ENCODE data around the gene TEX36. TPM values are rescaled to one million over a fixed set of nuclear protein-coding genes. Genes with fewer than 3 reads are reported as not detected.
"Not testable (repeated sequence)": the region's sequence is repeated elsewhere in the genome, so short reads cannot be mapped to it uniquely, and the experiment has no call there.

The TEX36 gene
- not detected for total RNA-seq

- no peak within 1 kb of the TSS for H3K27ac Mint-ChIP-seq
- POLR2A ChIA-PET, result no interaction called here
- H3K4me1 Mint-ChIP-seq, result no peaks in the 10 kb centered on the region
- no peak within 1 kb of the TSS for H3K4me3 Mint-ChIP-seq
- CTCF ChIA-PET, result no interaction called here
- H3K9me3 Mint-ChIP-seq, result peaks cover 3% of the 10 kb centered on the region
- H3K36me3 Mint-ChIP-seq (ENCODE audit: low read depth), result no peaks in the 10 kb centered on the region
- no peak for DNase-seq
- no peaks in the 10 kb centered on the region for H3K27me3 Mint-ChIP-seq
Observed at GRCh38 chr10:125683063-125683462, at the start of gene TEX36. Gene TEX36, minus strand, starts transcription at chr10:125683163. Its CDS starts 174 bp downstream, at chr10:125682989.

- Mint-ChIP-seq H3K4me3 (no peak overlapping the region), H3K36me3 (ENCODE audit: low read depth) (peaks cover 71% of the 10 kb centered on the region), H3K27me3 (no peaks in the 10 kb centered on the region), H3K9me3 (no peaks in the 10 kb centered on the region), H3K27ac (no peak overlapping the region), H3K4me1 (peaks cover 5% of the 10 kb centered on the region)
- no peak for DNase-seq
- CTCF ChIA-PET, result no interaction called here
- POLR2A ChIA-PET, result interaction anchor here (0.7 kb wide), 1 partner anchor 9 kb away, joined by 3 read pairs; the partner anchor contains the start of gene EDRF1
Observed at GRCh38 chr10:125727436-125727835, 44.5 kb upstream of the TEX36 start.

GRCh38 chr10:125726914-125727313, 44.0 kb upstream of the TEX36 start:
- ChIA-PET POLR2A (interaction anchor here (0.7 kb wide), 1 partner anchor 8 kb away, joined by 3 read pairs; the partner anchor contains the start of gene EDRF1), CTCF (no interaction called here)
- Mint-ChIP-seq H3K36me3 (ENCODE audit: low read depth) (peaks cover 69% of the 10 kb centered on the region), H3K27ac (no peak overlapping the region), H3K4me1 (peaks cover 11% of the 10 kb centered on the region), H3K4me3 (no peak overlapping the region), H3K27me3 (no peaks in the 10 kb centered on the region), H3K9me3 (no peaks in the 10 kb centered on the region)
- no peak for DNase-seq

- CTCF ChIA-PET, result interaction anchor here (1.1 kb wide), 1 partner anchor 11 kb away, joined by 3 read pairs; no protein-coding TSS in a partner anchor
- Mint-ChIP-seq H3K27ac (no peak overlapping the region), H3K9me3 (no peaks in the 10 kb centered on the region), H3K4me1 (peaks cover 36% of the 10 kb centered on the region), H3K4me3 (no peak overlapping the region), H3K27me3 (no peaks in the 10 kb centered on the region), H3K36me3 (ENCODE audit: low read depth) (peaks cover 52% of the 10 kb centered on the region)
- POLR2A ChIA-PET, result no interaction called here
- no peak for DNase-seq
Observed at GRCh38 chr10:125722811-125723210, 39.8 kb upstream of the TEX36 start.

- Mint-ChIP-seq H3K4me1 (peaks cover 36% of the 10 kb centered on the region), H3K9me3 (no peaks in the 10 kb centered on the region), H3K36me3 (ENCODE audit: low read depth) (peaks cover 45% of the 10 kb centered on the region), H3K27me3 (no peaks in the 10 kb centered on the region), H3K4me3 (peak overlapping the region; percentile 68), H3K27ac (peak overlapping the region; percentile 31)
- DNase-seq, result no peak
- ChIA-PET CTCF (no interaction called here), POLR2A (no interaction called here)
Observed at GRCh38 chr10:125721035-125721434, 38.1 kb upstream of the TEX36 start.

- DNase-seq, result peak; percentile 19
- CTCF ChIA-PET, result no interaction called here
- H3K36me3 Mint-ChIP-seq (ENCODE audit: low read depth), result peaks cover 36% of the 10 kb centered on the region
- no peaks in the 10 kb centered on the region for H3K27me3 Mint-ChIP-seq
- H3K4me3 Mint-ChIP-seq, result peak overlapping the region; percentile 93
- H3K9me3 Mint-ChIP-seq, result no peaks in the 10 kb centered on the region
- H3K27ac Mint-ChIP-seq, result peak overlapping the region; percentile 94
- POLR2A ChIA-PET, result interaction anchor here (1.0 to 1.8 kb wide), 6 partner anchors 11 to 106 kb away, joined by 3 to 20 read pairs (median 4); partner anchors contain the start of genes BCCIP and UROS
- peaks cover 36% of the 10 kb centered on the region for H3K4me1 Mint-ChIP-seq
Observed at GRCh38 chr10:125720002-125720382, 37.0 kb upstream of the TEX36 start.

- Mint-ChIP-seq H3K27me3 (no peaks in the 10 kb centered on the region), H3K9me3 (no peaks in the 10 kb centered on the region), H3K36me3 (ENCODE audit: low read depth) (peaks cover 30% of the 10 kb centered on the region), H3K4me1 (peaks cover 36% of the 10 kb centered on the region), H3K27ac (peak within 1 kb of the TSS; percentile 94), H3K4me3 (peak within 1 kb of the TSS; percentile 93)
- POLR2A ChIA-PET, result interaction anchor here (0.6 to 1.8 kb wide), 10 partner anchors 8 to 802 kb away, joined by 3 to 20 read pairs (median 4); partner anchors contain the start of genes BCCIP and UROS
- CTCF ChIA-PET, result no interaction called here
- DNase-seq, result peak; percentile 100
Observed at GRCh38 chr10:125719173-125720001, 36.4 kb upstream of the TEX36 start, which contains the start of gene EDRF1. Gene EDRF1, plus strand, starts transcription at chr10:125719709. Its CDS starts 99 bp downstream, at chr10:125719808.

- H3K4me3 Mint-ChIP-seq; CTCF ChIA-PET; DNase-seq; H3K27ac Mint-ChIP-seq; H3K4me1 Mint-ChIP-seq; H3K36me3 Mint-ChIP-seq (ENCODE audit: low read depth); H3K9me3 Mint-ChIP-seq: not testable (repeated sequence)
- POLR2A ChIA-PET, result interaction anchor here (0.9 kb wide), 1 partner anchor 15 kb away, joined by 3 read pairs; no protein-coding TSS in a partner anchor
- peaks cover 19% of the 10 kb centered on the region for H3K27me3 Mint-ChIP-seq
Observed at GRCh38 chr10:125714728-125715127, 31.8 kb upstream of the TEX36 start.

GRCh38 chr10:125711110-125711750, 28.3 kb upstream of the TEX36 start:
- H3K36me3 Mint-ChIP-seq (ENCODE audit: low read depth), result no peaks in the 10 kb centered on the region
- peaks cover 26% of the 10 kb centered on the region for H3K27me3 Mint-ChIP-seq
- no peaks in the 10 kb centered on the region for H3K4me1 Mint-ChIP-seq
- CTCF ChIA-PET, result no interaction called here
- no peak overlapping the region for H3K4me3 Mint-ChIP-seq
- no peak overlapping the region for H3K27ac Mint-ChIP-seq
- POLR2A ChIA-PET, result no interaction called here
- no peak for DNase-seq
- no peaks in the 10 kb centered on the region for H3K9me3 Mint-ChIP-seq

- POLR2A ChIA-PET, result no interaction called here
- no peaks in the 10 kb centered on the region for H3K36me3 Mint-ChIP-seq (ENCODE audit: low read depth)
- H3K4me1 Mint-ChIP-seq, result no peaks in the 10 kb centered on the region
- no peak overlapping the region for H3K27ac Mint-ChIP-seq
- no peaks in the 10 kb centered on the region for H3K9me3 Mint-ChIP-seq
- peaks cover 26% of the 10 kb centered on the region for H3K27me3 Mint-ChIP-seq
- CTCF ChIA-PET, result no interaction called here
- H3K4me3 Mint-ChIP-seq, result no peak overlapping the region
- no peak for DNase-seq
Observed at GRCh38 chr10:125709553-125710474, 26.9 kb upstream of the TEX36 start.

- Mint-ChIP-seq H3K27ac (no peak overlapping the region), H3K27me3 (peaks cover 24% of the 10 kb centered on the region), H3K4me3 (no peak overlapping the region), H3K4me1 (no peaks in the 10 kb centered on the region), H3K36me3 (ENCODE audit: low read depth) (no peaks in the 10 kb centered on the region), H3K9me3 (no peaks in the 10 kb centered on the region)
- no peak for DNase-seq
- POLR2A ChIA-PET, result no interaction called here
- CTCF ChIA-PET, result no interaction called here
Observed at GRCh38 chr10:125708971-125709503, 26.1 kb upstream of the TEX36 start.

- Mint-ChIP-seq H3K4me3 (no peak overlapping the region), H3K36me3 (ENCODE audit: low read depth) (no peaks in the 10 kb centered on the region), H3K27me3 (peaks cover 19% of the 10 kb centered on the region), H3K9me3 (no peaks in the 10 kb centered on the region), H3K4me1 (no peaks in the 10 kb centered on the region), H3K27ac (no peak overlapping the region)
- no peak for DNase-seq
- ChIA-PET POLR2A (no interaction called here), CTCF (no interaction called here)
Observed at GRCh38 chr10:125707541-125708468, 24.8 kb upstream of the TEX36 start.
